Adipocyte (in vitro differentiated cells): ENCODE data around the gene PACSIN2.
A peak's percentile ranks its signal among the peaks of the same experiment; 100 is the strongest.

ENCODE experiments used
- DNase-seq: peaks from one replicate; pipeline ENCODE4 v3.0.0-alpha.2; 2015; ENCODE audit warnings: low read depth
- H3K27me3 ChIP-seq: replicated peaks from 2 replicates; pipeline ENCODE4 v1.7.0; 2013; ENCODE audit warnings: mild to moderate bottlenecking, low read length, moderate library complexity; ENCODE audit not compliant: control insufficient read depth, insufficient read depth
- H3K36me3 ChIP-seq: 2 replicates; pipeline ENCODE4 v1.7.0; 2013; ENCODE audit warnings: low read length, mild to moderate bottlenecking, moderate library complexity; ENCODE audit not compliant: control insufficient read depth, insufficient read depth, severe bottlenecking
- H3K4me1 ChIP-seq: 2 replicates; pipeline ENCODE4 v1.7.0; 2013; ENCODE audit warnings: mild to moderate bottlenecking, low read length, moderate library complexity; ENCODE audit not compliant: control insufficient read depth, insufficient read depth
- H3K4me3 ChIP-seq: 2 replicates; pipeline ENCODE4 v1.7.0; 2013; ENCODE audit warnings: mild to moderate bottlenecking, low read length, moderate library complexity
- H3K9ac ChIP-seq: 2 replicates; pipeline ENCODE4 v1.7.0; 2013; ENCODE audit warnings: mild to moderate bottlenecking, low read length, moderate library complexity
- H3K9me3 ChIP-seq: 2 replicates; pipeline ENCODE4 v1.7.0; 2013; ENCODE audit warnings: mild to moderate bottlenecking, low read length, moderate library complexity; ENCODE audit not compliant: control insufficient read depth

PACSIN2 gene, protein sequence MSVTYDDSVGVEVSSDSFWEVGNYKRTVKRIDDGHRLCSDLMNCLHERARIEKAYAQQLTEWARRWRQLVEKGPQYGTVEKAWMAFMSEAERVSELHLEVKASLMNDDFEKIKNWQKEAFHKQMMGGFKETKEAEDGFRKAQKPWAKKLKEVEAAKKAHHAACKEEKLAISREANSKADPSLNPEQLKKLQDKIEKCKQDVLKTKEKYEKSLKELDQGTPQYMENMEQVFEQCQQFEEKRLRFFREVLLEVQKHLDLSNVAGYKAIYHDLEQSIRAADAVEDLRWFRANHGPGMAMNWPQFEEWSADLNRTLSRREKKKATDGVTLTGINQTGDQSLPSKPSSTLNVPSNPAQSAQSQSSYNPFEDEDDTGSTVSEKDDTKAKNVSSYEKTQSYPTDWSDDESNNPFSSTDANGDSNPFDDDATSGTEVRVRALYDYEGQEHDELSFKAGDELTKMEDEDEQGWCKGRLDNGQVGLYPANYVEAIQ

DNA sequence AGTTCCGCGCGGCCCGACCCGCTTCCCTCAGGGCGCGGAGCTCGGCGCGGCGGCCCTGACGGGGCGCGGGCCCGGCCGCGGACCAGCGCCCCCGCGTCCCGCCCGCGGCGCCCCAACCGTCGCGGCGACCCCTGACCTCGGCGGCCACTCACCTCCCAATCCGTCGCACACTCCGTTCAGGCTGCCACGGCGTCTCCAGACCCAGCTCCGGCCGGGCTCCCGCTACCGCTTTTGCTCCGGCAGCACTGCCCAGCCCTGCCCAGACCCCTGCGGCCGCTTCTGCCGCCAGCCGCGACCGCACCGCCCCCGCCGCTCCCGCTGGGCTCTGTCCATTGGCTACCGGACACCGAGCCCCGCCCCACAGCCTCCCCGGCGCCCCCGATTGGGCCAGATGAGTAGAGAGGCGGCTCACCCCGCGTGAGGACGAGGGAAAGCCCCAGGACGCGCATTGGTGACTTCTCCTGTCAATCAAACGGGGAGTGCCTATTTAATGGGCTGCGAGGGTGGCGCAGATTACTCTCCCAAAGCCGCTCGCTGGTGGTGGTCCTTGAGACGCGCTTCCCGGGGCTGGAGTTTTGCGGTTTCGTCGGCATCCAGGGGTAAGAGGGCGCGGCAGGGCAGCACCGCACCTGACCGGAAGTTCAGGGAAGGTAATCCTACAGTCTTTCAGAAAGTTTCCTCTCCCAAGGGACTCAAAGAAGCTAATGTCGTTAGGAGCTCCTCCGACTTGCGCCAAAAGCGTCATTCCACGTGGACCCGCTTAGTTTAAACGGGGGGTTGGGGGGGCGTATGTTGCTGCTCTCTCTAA is at the start of gene PACSIN2:
Gene PACSIN2 (minus strand): TSS at position 281 of the 808 bp plus-strand sequence. CDS start 103,069 bp downstream, outside the sequence.
- Histone ChIP-seq H3K9me3 (no peaks in the 10 kb centered on the region), H3K4me1 (peaks cover 17% of the 10 kb centered on the region), H3K27me3 (no peaks in the 10 kb centered on the region), H3K36me3 (no peaks in the 10 kb centered on the region), H3K4me3 (peak within 1 kb of the TSS; percentile 94), H3K9ac (peak within 1 kb of the TSS; percentile 83)
- peak; percentile 100 for DNase-seq

DNA sequence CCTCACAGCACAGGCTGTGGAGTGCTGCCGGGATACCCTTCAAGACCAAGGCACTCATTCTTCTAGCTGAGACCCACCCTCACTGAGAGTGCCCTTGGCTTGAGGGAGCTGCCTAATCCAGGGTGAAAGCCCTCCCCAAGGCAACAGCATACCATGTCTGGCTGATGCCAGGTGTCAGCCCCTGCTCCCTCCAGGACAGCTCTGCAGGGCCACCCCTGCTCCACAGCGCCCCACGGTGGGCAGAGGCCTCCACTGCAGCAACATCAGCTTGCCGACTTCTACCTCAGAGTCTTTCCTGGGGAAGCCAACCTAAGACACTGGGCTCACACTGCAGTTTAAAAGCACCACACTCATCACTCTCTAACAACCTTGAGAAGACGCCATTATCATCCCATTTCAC is 45.2 kb upstream of the PACSIN2 start:
- Histone ChIP-seq H3K9ac (no peak overlapping the region), H3K36me3 (peaks cover 18% of the 10 kb centered on the region), H3K27me3 (no peaks in the 10 kb centered on the region), H3K4me3 (no peak overlapping the region), H3K9me3 (no peaks in the 10 kb centered on the region), H3K4me1 (no peaks in the 10 kb centered on the region)
- DNase-seq: peak; percentile 10

DNA sequence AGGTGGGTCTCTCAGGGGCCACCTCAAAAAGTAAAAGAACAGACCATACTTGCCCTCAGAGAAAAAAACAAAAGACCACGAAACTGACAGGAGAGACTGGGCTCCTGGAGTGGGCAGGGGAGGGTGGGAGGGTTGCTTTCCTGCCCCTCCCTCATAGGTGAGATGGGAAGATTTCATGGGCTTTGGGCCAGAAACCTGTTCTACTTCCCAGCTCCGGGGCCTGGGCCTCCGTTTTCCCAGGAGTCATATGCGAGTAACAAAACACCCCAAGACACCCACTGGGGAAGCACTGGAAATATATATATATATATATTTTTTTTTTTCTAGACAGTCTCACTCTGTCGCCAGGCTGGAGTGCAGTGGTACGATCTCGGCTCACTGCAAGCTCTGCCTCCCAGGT is 42.7 kb upstream of the PACSIN2 start:
- DNase-seq: no peak
- Histone ChIP-seq H3K27me3 (no peaks in the 10 kb centered on the region), H3K4me3 (no peak overlapping the region), H3K36me3 (peaks cover 3% of the 10 kb centered on the region), H3K4me1 (no peaks in the 10 kb centered on the region), H3K9me3 (no peaks in the 10 kb centered on the region), H3K9ac (no peak overlapping the region)

DNA sequence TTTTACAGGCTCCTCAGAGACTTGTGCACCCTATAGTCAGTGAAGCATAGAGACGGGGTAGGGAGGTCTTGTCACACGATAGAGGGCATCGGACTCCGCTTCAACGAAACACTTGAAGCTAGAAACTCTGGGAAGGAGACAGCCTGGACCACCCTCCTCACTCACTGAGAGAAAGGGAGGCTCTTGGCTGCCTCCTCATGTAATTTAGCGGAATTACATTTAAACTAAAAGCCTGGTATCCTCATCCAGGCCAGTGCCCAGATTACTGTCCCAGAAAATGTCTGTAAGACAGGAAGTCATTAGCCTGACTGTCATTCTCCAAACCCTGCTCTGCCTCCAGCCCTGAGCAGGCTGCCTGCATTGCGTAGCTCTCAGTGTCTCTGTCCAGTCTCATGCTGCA is 38.2 kb upstream of the PACSIN2 start:
- H3K9ac ChIP-seq: no peak overlapping the region
- H3K27me3 ChIP-seq: no peaks in the 10 kb centered on the region
- DNase-seq: no peak
- H3K36me3 ChIP-seq: peaks cover 6% of the 10 kb centered on the region
- no peak overlapping the region for H3K4me3 ChIP-seq
- H3K4me1 ChIP-seq: no peaks in the 10 kb centered on the region
- H3K9me3 ChIP-seq: no peaks in the 10 kb centered on the region

DNA sequence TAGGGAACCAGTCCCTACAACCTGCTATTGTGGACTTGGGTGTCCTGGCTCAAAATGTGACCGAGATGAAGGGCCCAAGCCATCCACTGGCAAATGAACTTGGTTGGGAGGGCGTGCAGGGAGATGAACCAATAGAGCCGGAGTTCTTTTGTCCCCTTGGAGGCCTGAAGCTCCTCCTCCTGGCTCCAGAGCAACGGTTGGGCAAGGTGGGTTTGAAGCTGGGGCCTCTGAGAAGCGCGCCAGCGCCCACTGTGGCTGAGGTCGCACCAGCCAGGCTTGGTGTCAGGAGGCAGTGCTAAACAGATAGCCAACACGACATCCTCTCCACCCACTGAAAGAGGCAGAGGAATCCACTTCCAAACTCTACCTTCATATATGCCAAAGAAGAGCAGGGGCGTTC is 36.0 kb upstream of the PACSIN2 start:
- Histone ChIP-seq H3K9ac (no peak overlapping the region), H3K9me3 (no peaks in the 10 kb centered on the region), H3K27me3 (no peaks in the 10 kb centered on the region), H3K4me1 (no peaks in the 10 kb centered on the region), H3K4me3 (no peak overlapping the region), H3K36me3 (peaks cover 6% of the 10 kb centered on the region)
- no peak for DNase-seq

DNA sequence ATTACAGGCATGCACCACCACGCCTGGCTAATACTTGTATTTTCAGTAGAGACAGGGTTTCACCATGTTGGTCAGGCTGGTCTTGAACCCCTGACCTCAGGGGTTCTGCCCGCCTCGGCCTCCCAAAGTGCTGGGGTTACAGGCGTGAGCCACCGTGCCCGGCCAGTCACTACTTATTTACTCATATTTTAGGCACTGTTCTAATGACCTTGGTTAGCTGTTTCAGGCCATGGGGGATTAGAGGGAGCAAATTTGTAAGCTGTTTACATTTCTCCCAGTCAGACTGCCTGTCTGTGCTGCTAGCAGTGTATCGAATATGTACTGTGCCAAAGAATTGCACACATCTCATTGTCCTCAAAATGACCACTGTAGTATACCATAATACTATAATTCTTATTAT is 32.7 kb upstream of the PACSIN2 start:
- Histone ChIP-seq H3K36me3 (peaks cover 6% of the 10 kb centered on the region), H3K4me1 (no peaks in the 10 kb centered on the region), H3K9me3 (no peaks in the 10 kb centered on the region), H3K27me3 (no peaks in the 10 kb centered on the region), H3K4me3 (no peak overlapping the region), H3K9ac (no peak overlapping the region)
- DNase-seq: no peak

DNA sequence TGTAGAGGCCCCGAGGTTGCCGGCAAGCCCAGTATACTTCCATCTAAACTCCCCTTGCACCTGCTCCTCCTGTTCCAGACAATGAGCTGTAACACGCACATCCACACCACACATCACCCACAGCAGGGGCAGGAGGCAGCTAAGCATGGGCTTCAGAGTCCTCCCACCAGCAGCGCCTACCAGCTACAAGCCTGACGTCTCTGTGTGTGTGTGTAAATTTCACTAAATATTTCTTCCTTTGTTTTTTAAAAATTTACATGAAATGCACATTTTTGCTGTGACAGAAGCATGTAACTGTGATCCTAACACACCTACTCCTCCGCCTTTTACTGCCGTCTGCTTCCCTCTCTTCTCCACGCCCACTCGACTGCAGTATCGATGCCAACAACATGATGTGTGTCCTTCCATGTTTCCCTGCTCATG is 29.4 kb upstream of the PACSIN2 start:
- Histone ChIP-seq H3K9ac (no peak overlapping the region), H3K36me3 (no peaks in the 10 kb centered on the region), H3K4me1 (no peaks in the 10 kb centered on the region), H3K9me3 (no peaks in the 10 kb centered on the region), H3K27me3 (no peaks in the 10 kb centered on the region), H3K4me3 (no peak overlapping the region)
- DNase-seq: no peak

DNA sequence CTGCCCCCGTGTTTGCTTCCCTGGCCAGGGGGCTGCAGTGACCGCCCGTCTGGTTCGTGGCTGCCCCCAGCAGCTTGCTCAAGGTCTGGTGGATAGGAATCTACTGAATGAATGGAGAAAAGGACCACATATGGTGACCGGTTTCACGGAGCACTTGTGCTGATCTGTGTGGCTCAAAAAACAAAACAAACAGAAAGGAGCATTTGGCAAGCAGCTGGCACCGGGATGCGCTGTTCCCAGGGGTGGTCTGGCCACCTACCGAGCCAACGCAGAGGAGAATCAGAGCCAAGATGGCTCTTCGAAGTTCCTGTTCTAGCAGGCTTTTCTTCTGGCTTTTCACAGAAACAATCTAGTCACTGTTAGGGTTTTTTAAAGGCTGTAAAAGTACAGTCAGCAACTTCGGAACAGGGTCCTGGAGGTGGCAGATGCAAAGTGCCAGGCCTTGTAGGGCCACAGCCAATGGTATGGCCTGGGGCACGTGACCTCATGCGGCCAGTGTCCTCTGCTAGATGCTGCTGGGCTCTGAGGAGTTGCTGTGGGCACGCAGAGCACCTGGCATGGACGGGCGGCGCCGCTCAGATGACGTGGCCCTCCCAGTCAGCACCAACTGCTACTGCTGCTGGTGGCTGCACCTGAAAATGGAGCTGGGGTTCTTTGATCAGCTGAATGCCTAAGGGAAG is 27.3 kb upstream of the PACSIN2 start:
- Histone ChIP-seq H3K36me3 (no peaks in the 10 kb centered on the region), H3K4me3 (no peak overlapping the region), H3K9ac (no peak overlapping the region), H3K9me3 (no peaks in the 10 kb centered on the region), H3K27me3 (no peaks in the 10 kb centered on the region), H3K4me1 (no peaks in the 10 kb centered on the region)
- peak; percentile 16 for DNase-seq

DNA sequence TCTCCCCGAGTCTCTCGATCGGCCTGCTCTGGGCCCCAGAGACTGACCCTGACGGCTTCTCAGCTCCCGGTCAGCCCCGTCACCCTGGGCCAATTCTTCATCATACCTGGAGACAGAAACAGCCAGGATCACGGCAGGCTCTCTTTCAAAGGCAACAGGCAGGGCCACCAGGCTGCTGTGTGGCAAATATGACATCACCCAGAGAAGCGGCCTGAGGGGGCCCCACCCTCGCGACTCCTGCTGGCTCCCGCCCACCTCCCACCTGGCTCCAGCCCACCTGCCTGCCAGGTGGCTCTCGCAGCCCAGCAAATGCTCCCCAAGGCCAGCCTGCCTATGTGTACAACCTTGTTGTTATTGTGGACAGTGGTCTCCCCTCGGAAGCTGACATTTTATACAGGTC is 24.9 kb upstream of the PACSIN2 start:
- no peak overlapping the region for H3K9ac ChIP-seq
- H3K9me3 ChIP-seq: no peaks in the 10 kb centered on the region
- no peaks in the 10 kb centered on the region for H3K36me3 ChIP-seq
- H3K27me3 ChIP-seq: no peaks in the 10 kb centered on the region
- no peak overlapping the region for H3K4me3 ChIP-seq
- no peak for DNase-seq
- peaks cover 7% of the 10 kb centered on the region for H3K4me1 ChIP-seq

DNA sequence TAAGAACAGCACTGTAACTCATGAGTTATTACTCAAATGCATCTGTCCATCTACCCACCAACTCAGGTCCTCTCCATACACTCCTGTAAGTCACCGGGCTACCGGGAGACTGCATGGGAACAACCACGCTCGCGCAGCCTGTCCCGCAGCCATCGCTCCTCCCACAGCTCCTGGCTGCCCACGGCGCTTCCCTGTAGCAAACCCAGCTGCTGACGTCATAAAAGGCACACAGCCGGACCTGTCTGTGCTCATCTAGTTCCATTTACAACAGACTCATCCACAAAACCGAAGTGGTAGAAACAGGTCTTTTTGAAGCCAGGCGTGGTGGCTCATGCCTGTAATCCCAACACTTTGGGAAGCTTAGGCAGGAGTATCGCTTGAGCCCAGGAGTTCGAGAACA is 23.4 kb upstream of the PACSIN2 start:
- Histone ChIP-seq H3K4me3 (no peak overlapping the region), H3K4me1 (peaks cover 10% of the 10 kb centered on the region), H3K36me3 (no peaks in the 10 kb centered on the region), H3K9me3 (no peaks in the 10 kb centered on the region), H3K9ac (no peak overlapping the region), H3K27me3 (no peaks in the 10 kb centered on the region)
- DNase-seq: no peak

DNA sequence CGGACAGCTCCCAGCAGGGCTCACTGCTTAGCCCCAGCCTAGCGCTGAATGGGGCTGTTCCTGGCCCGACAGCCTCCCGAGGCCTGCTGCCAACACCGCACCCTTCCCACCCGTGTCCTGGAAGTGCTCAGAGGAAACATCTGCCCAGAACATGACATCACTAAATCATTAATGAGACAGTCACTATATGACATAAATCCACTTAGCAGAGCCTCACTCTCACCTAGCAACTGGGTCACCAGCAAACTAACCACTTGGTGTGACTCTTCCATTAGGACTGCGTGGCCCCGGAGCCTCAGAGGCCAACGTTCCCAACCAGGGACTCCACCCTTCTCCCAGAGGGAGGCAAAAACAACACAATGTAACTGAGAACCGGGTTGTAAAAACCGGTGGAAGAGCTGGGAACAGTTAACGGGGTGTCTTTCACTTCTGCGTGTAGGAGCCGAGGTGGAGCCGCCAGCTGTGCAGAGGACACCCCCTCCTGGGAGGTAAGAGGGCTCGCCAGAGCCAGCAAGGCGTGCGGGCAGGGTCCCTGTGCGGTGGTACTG is 21.4 kb upstream of the PACSIN2 start:
- no peak for DNase-seq
- Histone ChIP-seq H3K9ac (no peak overlapping the region), H3K27me3 (no peaks in the 10 kb centered on the region)

More for the DNA sequence above, 21.4 kb upstream of the PACSIN2 start:
- no peak overlapping the region for H3K4me3 ChIP-seq
- peaks cover 10% of the 10 kb centered on the region for H3K4me1 ChIP-seq
- H3K36me3 ChIP-seq: no peaks in the 10 kb centered on the region
- H3K9me3 ChIP-seq: no peaks in the 10 kb centered on the region
